A673 (cell line): ENCODE results near the gene ITPR3.

Experiments
- EZH2 ChIP-seq: fragments of 200-600 bp; sonication (generic); IDR thresholded peaks from 2 replicates; pipeline ENCODE4 v1.6.1; 2017; ENCODE audit warnings: borderline replicate concordance, low read depth, mild to moderate bottlenecking, mixed read lengths, antibody characterized with exemption, low read length; ENCODE audit not compliant: poor library complexity, severe bottlenecking
- TF ChIP-seq, protein P1 (sequence below): fragments of 300-800, 200-600 bp; sonication (generic); conservative IDR thresholded peaks from 2 replicates; pipeline ENCODE4 v1.5.1; 2017; ENCODE audit warnings: low read depth, mild to moderate bottlenecking, antibody characterized with exemption, low read length, moderate library complexity, mixed read lengths

DNA sequence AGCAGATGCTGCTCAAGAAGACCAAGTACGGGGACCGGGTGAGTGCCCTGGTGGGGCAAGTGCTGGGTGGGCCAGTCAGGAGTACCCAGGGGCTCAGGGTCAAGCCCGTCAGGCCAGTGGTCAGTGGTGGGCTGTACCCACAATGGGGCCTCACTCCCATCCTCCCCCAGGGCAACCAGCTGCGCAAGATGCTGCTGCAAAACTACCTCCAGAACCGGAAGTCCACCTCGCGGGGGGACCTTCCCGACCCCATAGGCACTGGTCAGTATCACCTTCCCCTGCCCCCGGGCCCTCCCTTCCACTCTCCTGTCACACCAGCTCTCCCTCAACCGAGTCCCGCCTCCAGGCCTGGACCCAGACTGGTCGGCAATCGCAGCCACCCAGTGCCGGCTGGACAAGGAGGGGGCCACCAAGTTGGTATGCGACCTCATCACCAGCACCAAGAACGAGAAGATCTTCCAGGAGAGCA lies 63.3 kb downstream of the ITPR3 start:
- TF ChIP-seq, protein P1, sequence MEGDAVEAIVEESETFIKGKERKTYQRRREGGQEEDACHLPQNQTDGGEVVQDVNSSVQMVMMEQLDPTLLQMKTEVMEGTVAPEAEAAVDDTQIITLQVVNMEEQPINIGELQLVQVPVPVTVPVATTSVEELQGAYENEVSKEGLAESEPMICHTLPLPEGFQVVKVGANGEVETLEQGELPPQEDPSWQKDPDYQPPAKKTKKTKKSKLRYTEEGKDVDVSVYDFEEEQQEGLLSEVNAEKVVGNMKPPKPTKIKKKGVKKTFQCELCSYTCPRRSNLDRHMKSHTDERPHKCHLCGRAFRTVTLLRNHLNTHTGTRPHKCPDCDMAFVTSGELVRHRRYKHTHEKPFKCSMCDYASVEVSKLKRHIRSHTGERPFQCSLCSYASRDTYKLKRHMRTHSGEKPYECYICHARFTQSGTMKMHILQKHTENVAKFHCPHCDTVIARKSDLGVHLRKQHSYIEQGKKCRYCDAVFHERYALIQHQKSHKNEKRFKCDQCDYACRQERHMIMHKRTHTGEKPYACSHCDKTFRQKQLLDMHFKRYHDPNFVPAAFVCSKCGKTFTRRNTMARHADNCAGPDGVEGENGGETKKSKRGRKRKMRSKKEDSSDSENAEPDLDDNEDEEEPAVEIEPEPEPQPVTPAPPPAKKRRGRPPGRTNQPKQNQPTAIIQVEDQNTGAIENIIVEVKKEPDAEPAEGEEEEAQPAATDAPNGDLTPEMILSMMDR = no peak
- no peak for TF ChIP-seq EZH2
